GM21717 (cell line): ENCODE data around the gene GRIK4.

Experiments used
- ATAC-seq: cut with Tn5 transposase; IDR thresholded peaks from one replicate; pipeline ENCODE4 v1.9.1; 2021; ENCODE audit warnings: mild to moderate bottlenecking, moderate library complexity; ENCODE audit not compliant: unreplicated experiment

Gene GRIK4

GRCh38 chr11:120694726-120695125 lies 183.2 kb downstream of the GRIK4 start:
- no peak for ATAC-seq

GRCh38 chr11:120695426-120695825 lies 183.9 kb downstream of the GRIK4 start:
- ATAC-seq: no peak

- no peak for ATAC-seq
Measured at GRCh38 chr11:120695939-120696338, 184.4 kb downstream of the GRIK4 start.

GRCh38 chr11:120696597-120697218 lies 185.2 kb downstream of the GRIK4 start:
- no peak for ATAC-seq

- no peak for ATAC-seq
Measured at GRCh38 chr11:120698918-120699317, 187.4 kb downstream of the GRIK4 start.

- ATAC-seq: no peak
Measured at GRCh38 chr11:120702656-120703055, 191.1 kb downstream of the GRIK4 start.

GRCh38 chr11:120703358-120704152 lies 192.0 kb downstream of the GRIK4 start:
- ATAC-seq: peak; percentile 60

DNA sequence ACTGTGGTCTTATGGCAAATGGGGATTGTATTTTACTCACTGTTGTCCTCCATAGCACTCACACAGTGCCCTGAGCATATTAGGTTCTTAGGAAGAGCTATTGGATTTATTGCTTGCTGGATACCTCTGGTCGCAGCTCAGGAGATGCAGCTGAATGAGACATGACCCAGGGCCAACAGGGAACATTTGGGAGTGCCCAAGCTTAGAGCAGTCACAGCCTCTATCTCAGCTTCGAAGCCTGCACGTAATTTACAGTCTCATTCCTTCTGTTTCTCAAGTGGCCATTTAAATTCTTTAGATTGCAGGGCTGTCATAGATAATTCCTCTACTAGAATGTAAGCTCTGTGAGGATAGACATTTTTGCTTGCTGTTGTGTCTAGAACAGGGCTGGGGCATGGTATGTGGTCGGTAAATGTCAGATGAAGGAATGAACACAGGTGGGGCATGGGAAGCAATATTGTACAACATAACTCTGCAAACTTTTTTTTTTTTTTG lies 192.8 kb downstream of the GRIK4 start:
- no peak for ATAC-seq

GRCh38 chr11:120706257-120706656 lies 194.7 kb downstream of the GRIK4 start:
- ATAC-seq: no peak

DNA sequence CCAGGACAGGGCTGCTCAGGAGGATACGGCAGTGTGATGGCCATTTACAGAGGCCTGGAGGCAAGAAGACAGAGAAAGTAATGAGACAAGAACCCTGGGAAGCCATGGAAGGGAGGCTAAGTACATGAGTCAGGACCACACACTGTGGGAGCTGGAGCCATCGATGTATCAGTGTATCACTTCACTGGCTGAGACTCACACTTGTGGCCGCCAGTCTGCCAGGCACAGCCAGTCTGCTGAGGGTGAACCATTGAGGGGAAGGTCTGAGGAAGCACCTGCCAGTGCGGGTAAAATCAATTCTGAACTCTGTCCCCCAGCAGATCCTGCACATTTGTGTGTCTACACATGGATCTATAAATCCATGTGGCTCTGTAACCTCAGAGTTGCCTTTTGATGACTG lies 195.6 kb downstream of the GRIK4 start:
- ATAC-seq: no peak

- no peak for ATAC-seq
Measured at GRCh38 chr11:120707663-120708062, 196.1 kb downstream of the GRIK4 start.

GRCh38 chr11:120708511-120709183 lies 197.1 kb downstream of the GRIK4 start:
- no peak for ATAC-seq

DNA sequence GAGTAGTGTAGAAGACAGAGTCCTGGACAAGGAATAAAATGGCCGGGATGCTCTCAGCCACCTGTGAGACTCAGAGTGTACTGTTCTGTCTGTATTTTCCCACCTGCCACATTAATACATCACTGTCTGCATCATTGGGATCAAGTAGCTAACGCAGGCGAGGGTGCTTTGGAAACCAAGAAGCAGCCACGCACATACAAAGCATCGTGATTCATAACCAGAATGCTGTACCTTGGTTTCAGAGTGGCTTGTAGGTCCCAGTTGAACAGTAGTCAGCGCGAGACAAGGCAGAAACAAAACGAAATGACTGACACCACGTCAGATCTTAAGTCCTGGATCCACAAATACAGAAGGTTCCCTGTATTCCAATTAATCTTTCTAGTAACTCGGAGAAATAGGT lies 198.3 kb downstream of the GRIK4 start:
- peak; percentile 81 for ATAC-seq

DNA sequence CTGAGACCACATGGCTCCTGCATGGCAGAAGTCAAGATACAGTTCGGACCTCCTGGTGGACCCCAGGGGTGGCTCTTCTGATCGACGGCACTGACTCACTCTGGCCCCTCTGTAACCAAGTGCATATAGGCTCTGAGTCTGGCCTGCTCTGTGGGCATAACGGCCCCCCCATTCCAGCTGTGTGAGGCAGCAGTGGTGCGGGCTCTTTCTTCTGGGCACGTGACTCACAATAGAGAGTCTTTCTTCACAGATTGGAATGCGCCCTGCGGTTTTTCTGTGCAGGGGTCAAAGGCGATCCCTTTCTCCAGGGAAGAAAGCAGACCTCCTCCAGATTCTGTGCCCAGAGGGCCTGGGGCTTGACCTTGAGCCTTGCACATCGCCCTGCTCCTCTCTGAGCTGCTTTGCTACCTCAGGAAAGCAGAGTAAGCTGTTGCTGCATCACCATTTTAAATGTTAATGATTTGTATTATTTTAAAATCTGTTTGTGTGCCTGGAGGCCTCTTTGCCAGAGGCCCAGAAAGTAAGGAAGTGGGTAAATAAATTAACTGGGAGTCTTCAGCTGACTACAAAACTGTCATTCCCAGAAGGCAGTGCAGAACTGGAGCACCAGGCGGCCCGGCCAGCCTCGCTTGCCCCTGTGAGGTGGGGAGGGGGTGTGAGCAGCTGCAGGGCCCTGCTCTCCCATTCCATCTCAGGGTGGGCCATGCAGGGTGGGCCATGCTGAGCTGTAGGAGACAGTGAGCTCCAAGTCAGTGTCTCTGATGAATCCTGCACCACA lies 199.0 kb downstream of the GRIK4 start:
- ATAC-seq: no peak

GRCh38 chr11:120712014-120712413 lies 200.5 kb downstream of the GRIK4 start:
- no peak for ATAC-seq

GRCh38 chr11:120712881-120713280 lies 201.3 kb downstream of the GRIK4 start:
- ATAC-seq: no peak

- no peak for ATAC-seq
Measured at GRCh38 chr11:120713296-120713695, 201.7 kb downstream of the GRIK4 start.

DNA sequence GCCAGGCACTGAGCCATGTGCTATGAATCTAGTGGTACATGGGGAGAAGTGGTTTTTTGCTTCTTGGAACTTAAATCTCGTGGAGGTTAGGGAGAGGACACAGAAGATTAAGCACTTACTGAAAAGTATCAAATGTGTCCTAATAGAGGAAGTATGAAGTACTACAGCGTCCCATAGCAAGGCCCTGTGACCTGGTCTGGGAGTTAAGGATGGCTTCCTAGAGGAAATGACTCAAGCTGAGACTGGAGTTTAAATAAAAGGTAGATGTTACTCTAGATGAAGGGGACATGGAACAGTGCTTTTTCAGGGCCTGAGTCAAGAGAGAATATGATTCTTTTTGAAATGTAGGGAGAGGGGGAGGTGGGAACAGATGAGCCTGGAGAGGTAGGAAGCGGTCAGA lies 202.9 kb downstream of the GRIK4 start:
- ATAC-seq: no peak

- no peak for ATAC-seq
Measured at GRCh38 chr11:120715239-120715638, 203.7 kb downstream of the GRIK4 start.

DNA sequence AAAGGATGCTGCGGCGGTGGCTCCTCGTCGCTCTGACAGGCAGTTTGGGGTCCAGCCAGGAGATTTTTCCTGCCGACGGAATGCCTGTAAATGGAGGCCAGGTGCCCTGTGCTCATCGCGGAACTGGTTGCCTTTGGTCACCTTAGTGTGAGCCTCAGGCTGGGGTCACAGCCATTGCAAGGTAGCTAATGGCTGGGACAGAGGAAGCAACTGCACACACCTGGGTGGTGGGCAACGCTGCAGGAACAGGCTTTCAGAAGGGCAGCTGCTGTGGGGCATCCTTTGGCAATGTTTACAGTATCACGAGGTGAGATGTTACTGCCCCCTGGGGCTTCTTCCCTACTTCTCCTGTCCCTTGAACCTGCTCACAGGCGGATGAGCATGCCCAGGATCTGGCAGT lies 205.5 kb downstream of the GRIK4 start:
- ATAC-seq: no peak

DNA sequence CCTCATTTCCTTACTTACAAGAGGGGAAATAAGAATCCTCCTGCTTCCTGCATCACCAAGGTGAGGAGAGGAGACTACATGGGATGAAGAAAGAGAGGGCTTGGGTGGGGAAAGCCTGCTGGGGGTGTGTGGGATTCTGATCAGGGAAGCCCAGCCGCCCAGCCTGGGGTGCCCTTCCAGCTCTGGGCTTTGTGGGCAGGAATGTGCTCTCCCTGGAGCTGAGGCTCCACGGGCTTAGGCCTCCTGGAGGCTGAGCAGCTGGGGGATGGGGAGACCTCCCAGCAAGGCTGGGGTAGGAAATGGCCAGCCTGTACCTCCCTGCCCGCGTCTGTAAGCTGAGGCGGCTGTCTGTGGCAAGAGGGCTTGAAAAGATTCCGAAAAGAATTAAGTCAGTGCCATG lies 206.1 kb downstream of the GRIK4 start:
- no peak for ATAC-seq
